Dedifferentiated amniotic fluid mesenchymal stem cell (primary cell): Measurements from ENCODE around the gene CPEB3.

ENCODE experiments used
- DNase-seq: peaks from one replicate; pipeline ENCODE4 v3.0.0-alpha.2; 2016; ENCODE audit errors: extremely low spot score

CPEB3 gene

GRCh38 chr10:92213049-92213448 is 77.8 kb downstream of the CPEB3 start:
- DNase-seq, result no peak

GRCh38 chr10:92208736-92209135 is 82.1 kb downstream of the CPEB3 start:
- no peak for DNase-seq

DNA sequence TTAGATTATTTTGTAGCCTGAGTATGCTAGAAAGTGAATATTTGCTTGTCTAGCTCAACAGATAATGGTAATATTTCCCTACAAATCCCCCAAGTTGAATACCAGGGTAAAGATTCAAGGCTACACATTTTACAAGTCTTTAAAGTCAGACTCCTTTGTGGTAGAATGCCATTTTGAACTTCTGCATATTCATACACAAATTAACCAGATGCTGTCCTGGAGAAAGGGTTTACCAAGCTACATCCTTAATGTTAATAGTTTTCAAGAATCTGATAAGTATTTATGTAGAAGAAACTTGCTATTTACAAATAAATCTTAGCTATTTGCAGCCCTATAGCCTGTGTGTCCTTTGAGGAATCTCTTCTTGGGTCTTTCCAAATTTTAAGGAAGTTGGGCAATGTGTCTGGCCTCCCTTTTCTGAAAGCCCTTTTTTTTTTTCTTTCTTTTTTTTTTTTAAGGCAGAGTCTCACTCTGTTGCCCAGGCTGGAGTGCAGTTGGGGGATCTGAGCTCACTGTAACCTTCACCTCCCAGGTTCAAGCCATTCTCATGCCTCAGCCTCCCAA is 82.6 kb downstream of the CPEB3 start:
- DNase-seq, result no peak

GRCh38 chr10:92207061-92207460 is 83.8 kb downstream of the CPEB3 start:
- DNase-seq, result no peak

GRCh38 chr10:92203919-92204623 is 86.8 kb downstream of the CPEB3 start:
- DNase-seq, result no peak

- no peak for DNase-seq
Observed at GRCh38 chr10:92202536-92202935, 88.3 kb downstream of the CPEB3 start.

- no peak for DNase-seq
Observed at GRCh38 chr10:92200564-92200963, 90.3 kb downstream of the CPEB3 start.

DNA sequence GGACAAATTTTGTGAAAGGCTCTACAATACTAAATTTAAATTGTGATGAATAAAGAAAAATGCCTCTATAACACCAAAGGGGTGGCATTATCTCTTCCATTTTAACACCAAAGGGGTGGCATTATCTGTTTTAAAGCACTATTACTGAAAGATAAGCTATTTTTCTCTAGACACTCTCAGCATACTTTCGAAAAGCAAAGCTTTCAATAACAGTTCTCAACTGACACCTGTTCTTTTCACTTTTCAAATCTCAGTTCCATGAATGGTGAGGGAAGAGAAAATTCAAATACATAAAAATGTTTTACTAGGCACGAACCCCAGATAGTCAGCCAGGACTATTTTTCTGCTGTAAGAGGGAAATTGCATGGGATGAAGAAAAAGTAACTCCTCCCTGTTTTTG is 103.8 kb downstream of the CPEB3 start:
- DNase-seq, result no peak

DNA sequence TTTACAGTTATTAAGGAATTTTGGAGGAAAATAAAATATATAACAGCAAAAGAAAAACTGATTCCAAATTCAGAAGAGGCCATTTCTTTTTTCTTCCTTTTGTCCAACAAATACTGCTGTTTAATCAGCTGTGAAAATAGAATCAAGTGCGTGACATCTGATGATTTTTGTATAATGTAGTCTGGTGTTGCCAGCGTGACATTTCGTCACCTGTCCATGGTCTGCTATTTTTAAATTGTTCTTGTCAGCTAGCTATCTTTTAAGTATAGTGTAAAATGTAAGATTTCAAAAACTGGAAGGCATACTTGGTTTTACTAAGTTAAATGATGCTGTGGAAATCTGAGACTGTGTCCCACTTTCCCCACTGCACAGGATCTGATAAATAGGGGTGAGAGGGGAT is 105.9 kb downstream of the CPEB3 start:
- DNase-seq, result no peak

DNA sequence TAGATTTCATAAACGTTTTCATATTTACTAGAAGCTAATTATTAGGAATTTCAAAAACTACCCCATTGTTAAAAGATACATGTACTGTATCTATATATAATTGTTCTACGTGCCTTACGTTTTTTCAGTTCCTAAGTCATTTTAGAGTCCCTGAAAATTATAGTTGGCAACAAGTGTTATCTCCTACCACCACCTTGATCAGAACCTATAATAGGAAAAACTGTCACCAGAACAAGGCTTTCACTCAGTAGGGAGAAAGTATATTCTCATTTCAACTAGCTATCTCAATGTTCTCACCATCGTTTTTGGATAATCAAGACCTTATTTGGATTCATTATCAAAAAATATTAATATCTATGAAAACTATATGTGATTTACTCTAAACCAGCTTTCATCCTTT is 107.7 kb downstream of the CPEB3 start:
- no peak for DNase-seq

GRCh38 chr10:92181575-92181974 is 109.3 kb downstream of the CPEB3 start:
- no peak for DNase-seq

DNA sequence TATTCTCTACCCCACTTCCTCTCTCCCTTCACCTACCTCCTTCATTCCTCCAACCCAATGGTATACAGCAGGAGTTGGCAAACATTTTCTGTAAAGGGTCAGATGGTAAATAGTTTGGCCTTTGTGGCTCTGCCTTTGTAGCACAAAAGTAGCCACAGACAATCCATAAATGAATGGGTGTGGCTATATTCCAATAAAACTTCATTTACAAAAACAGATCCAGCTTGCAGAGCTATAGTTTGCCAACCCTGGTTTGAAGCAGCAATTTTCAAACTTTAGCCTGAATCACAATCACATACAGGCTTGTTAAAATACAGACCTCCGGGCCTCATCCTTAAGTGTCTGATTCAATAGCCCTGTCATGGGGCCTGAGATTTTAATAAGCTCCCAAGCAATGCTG is 110.5 kb downstream of the CPEB3 start:
- DNase-seq, result peak; percentile 11

DNA sequence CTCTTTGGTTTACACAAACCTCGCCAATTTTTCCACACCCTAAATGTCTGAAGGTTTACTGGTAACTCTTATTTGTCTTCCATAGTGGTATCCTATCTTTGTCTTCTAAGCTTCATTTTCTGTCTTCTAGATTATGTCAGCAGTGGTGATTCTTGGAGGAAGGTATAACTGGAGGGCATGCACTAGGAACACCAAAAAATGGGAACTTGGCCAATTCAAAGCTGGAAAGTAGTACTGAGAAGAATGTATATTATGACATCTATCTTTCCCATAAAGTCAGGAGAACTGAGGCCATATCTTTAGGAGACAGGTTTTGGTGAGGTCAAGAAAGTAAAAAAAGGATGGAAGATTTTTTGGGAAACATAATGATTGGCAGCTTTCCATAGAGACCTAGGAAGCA is 113.3 kb downstream of the CPEB3 start:
- DNase-seq, result no peak

GRCh38 chr10:92175164-92175563 is 115.7 kb downstream of the CPEB3 start:
- no peak for DNase-seq

DNA sequence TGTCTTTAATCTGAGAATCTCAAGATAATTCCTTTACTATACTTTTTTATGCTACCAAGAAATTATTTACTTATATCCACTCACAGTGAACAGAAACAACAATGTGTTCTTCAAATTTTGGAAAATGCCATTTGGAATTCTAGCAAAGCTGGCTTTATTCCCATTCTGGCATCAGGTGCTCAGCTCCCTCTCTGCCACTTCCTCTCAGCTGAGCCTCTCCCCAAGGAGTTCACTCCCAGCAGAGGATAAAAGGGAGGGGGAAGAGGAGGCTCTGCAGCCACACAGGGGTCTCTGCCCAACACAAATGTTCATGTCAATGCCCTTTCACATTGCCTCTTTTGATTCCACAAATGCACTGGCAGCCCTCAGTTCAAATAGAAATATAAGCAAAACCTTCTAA is 116.9 kb downstream of the CPEB3 start:
- DNase-seq, result no peak

GRCh38 chr10:92164036-92164696 is 126.7 kb downstream of the CPEB3 start:
- no peak for DNase-seq

GRCh38 chr10:92162541-92162940 is 128.3 kb downstream of the CPEB3 start:
- DNase-seq, result no peak

DNA sequence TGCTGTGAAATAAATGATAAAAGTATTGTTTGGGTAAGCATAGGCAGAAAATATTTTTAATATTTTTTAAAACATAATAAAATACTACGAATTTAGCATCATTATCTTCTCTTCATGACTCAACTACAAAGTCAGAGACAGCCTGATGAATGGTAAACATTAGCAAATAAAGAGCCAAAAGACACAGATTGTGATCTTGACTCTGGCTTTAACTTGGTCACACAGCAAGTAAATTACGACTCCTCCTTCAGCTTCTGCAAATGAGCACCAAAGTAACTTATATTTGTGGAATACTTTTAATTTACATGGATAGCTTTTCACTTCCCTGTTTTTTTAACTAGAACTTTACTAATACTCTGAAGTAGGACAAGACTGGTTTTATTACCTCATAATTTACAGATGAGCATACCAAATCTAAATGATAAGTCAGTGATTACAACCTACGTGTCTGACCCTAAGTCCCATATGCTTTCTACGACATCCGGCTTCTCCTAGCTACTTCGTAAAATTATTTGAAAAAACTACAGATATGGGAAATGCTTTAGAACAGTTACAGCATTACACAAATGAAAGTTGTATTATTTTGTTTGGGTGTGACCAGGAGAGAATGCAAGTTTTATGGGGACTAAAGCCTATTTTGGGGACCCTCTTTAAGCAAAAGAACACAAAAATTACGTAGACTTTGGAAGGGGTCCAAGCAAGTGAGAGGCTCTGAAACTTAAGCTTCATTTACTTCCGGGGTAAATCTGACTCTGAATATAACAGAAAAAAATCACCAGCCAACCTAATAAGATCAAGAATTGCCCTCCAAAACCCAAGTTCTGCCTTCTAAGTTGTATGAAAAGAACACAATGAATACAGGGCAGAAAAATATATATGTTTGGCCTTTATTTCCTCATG is 133.8 kb downstream of the CPEB3 start:
- no peak for DNase-seq

GRCh38 chr10:92150823-92151222 is 140.1 kb downstream of the CPEB3 start:
- DNase-seq, result no peak

DNA sequence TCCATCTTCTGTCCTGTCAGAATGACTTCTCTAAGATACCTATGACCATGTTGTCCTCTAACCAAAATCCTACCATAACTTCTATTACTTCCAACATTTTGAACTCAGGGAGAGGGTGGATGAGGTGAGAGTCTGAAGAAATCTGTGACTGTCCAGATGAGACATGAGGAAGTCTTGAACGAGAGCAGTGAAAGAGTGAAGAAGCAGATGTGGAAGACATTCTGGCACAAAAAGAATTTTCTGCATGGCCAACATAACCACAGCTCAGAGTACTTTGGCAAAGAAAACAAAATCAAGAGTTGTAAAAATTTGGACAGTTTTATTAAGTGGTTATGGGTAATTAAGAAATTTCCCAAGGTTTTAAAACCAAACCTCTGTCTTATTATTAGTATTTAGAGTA is 141.6 kb downstream of the CPEB3 start:
- no peak for DNase-seq

GRCh38 chr10:92146781-92147180 is 144.1 kb downstream of the CPEB3 start:
- no peak for DNase-seq

GRCh38 chr10:92146107-92146506 is 144.8 kb downstream of the CPEB3 start:
- DNase-seq, result no peak
